Activated T-helper 1 cell treated with anti-CD3 and anti-CD28 coated beads, Interleukin-12 subunit alpha, Interleukin-12 subunit beta, Interleukin-2, Interleukin-4 antibody, amounts not matched to agents 30 ng/mL and 10 ng/mL and 1 ng/mL, durations not matched to agents 14 hours and 24 hours and 36 hours (primary cell): ENCODE measurements around the gene TMEM43. TPM values are rescaled to one million over a fixed set of nuclear protein-coding genes. Genes with fewer than 3 reads are reported as not detected.

Experiments used
- DNase-seq: peaks from one replicate; pipeline ENCODE4 v3.0.0; 2021; ENCODE audit warnings: low spot score
- H3K27ac Mint-ChIP-seq: one replicate; pipeline ENCODE4 v1.8.0; 2021; ENCODE audit warnings: mild to moderate bottlenecking, mixed read lengths
- H3K27me3 Mint-ChIP-seq: one replicate; pipeline ENCODE4 v1.8.0; 2022; ENCODE audit warnings: mild to moderate bottlenecking, moderate library complexity, mixed read lengths; ENCODE audit not compliant: insufficient read depth
- H3K36me3 Mint-ChIP-seq: one replicate; pipeline ENCODE4 v1.8.0; 2021; ENCODE audit warnings: low read depth, mixed read lengths
- H3K4me1 Mint-ChIP-seq: one replicate; pipeline ENCODE4 v1.8.0; 2021; ENCODE audit warnings: low read depth, mixed read lengths
- H3K4me3 Mint-ChIP-seq: one replicate; pipeline ENCODE4 v1.8.0; 2021; ENCODE audit warnings: mild to moderate bottlenecking, moderate library complexity, mixed read lengths
- H3K9me3 Mint-ChIP-seq: one replicate; pipeline ENCODE4 v1.8.0; 2021; ENCODE audit warnings: mixed read lengths
- intact Hi-C: fragments of 100-400 bp; cut with micrococcal nuclease; formaldehyde crosslinking; loops from one replicate; pipeline ENCODE4 v1.15.1; 2024
- total RNA-seq: library from RNA; stranded (reverse); gene quantifications from 2 replicates; pipeline ENCODE4 v1.2.3, GENCODE V29; 2022

Gene TMEM43
- total RNA-seq, 1 donor from 2014 or later: 40.4 TPM

DNA sequence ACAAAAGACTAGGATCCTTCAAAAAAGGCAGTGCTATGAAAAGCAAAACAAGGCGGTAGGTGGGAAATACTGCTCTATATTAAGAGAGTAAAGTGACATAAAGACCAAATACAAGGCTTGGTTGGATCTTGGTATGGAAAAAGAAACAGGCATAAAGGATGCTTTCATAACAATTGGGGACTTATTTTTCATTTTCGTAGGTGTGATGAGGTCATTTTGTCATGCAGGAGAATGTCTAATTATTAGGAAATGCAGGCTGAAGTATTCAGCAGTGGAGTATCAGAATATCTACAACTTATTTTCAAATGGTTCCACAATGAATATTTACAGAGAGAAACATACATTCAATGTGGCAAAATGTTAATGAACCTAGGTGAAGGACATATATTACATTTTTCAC, 44.6 kb downstream of the TMEM43 start:
- H3K27me3 Mint-ChIP-seq: no peaks in the 10 kb centered on the region
- DNase-seq: no peak
- H3K4me1 Mint-ChIP-seq: peaks cover 22% of the 10 kb centered on the region
- H3K9me3 Mint-ChIP-seq: no peaks in the 10 kb centered on the region
- intact Hi-C loops: no loop called here
- H3K36me3 Mint-ChIP-seq: peaks cover 71% of the 10 kb centered on the region
- H3K4me3 Mint-ChIP-seq: no peak overlapping the region
- H3K27ac Mint-ChIP-seq: no peak overlapping the region

DNA sequence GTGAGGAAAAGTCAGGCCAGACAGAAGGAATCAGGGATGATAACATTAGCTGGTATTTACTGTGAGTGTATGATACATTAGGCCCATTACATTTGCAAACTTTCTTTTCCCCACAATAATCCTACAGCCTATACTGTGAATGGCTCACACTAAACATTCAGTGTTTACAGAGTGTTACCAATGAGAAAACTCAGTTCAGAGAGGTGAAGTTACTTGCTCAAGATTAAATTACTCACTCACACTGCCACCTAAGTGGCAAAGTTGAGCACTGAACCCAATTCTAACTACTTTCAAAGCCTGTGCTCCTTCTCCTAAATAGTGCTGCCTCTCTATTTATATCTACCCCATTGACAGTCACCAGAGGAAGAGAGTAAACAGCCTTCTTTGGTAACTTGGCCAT, 45.0 kb downstream of the TMEM43 start:
- intact Hi-C loops: loop anchor here (10.0 kb wide), 1 partner anchor 745 kb away; the partner anchor contains the start of gene NUP210
- no peak overlapping the region for H3K27ac Mint-ChIP-seq

DNA sequence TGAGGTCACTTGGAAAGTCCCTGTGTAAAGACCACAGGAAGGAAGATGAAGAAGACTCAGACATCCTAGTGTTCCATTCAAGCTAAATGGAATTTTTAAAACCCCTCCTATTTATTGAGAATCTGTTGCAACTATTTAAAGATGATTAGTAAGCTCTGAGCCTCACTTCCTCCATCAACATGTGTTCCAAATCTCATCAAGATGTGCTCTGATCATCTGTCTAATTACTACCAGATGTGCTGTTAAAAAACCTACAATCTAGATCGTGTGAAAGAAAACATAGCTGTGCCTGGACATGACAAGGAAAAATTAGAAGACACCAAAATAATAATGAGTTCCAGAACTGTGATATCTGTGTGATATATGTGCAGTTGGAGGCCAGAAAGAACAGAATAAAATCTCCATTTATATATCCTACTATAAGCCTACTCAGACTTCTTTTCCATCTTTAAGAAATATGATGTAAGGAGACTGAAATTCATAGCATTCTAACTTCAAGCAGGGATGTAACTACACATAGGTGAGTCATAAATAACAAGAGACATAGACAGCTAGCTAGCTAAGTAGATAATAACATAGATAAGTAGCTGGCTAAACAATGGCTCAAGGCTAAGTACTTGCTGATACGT, 45.8 kb downstream of the TMEM43 start:
- no peak for DNase-seq
- intact Hi-C loops: loop anchor here (10.0 kb wide), 1 partner anchor 746 kb away; the partner anchor contains the start of gene NUP210
- H3K27ac Mint-ChIP-seq: peak overlapping the region; percentile 47

More for the DNA sequence above, 45.0 kb downstream of the TMEM43 start:
- DNase-seq: no peak
- Mint-ChIP-seq H3K9me3 (no peaks in the 10 kb centered on the region), H3K27me3 (no peaks in the 10 kb centered on the region), H3K4me3 (no peak overlapping the region), H3K4me1 (peaks cover 24% of the 10 kb centered on the region), H3K36me3 (peaks cover 66% of the 10 kb centered on the region)

DNA sequence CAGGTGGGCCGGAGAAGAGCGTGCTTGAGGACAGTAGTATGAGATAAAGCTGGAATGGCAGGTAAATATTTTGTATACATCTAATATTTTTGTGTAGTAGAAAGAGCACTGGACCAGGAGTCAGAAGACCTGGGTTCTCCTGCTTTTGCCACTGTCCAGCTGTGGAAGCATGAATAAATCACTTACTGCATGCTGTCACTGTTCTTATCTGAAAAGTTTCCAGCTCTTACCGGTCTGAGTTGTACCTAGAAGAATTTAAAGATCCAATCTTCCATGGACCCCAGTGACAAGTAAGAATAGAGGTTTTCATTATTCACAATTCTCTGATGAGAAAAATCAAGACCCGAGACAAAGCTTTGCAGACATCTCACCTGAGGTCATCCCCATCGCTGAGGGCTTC, 47.6 kb downstream of the TMEM43 start:
- Mint-ChIP-seq H3K4me3 (no peak overlapping the region), H3K36me3 (peaks cover 52% of the 10 kb centered on the region), H3K27me3 (no peaks in the 10 kb centered on the region), H3K27ac (no peak overlapping the region), H3K4me1 (peaks cover 47% of the 10 kb centered on the region), H3K9me3 (no peaks in the 10 kb centered on the region)
- intact Hi-C loops: loop anchor here (10.0 kb wide), 1 partner anchor 748 kb away; the partner anchor contains the start of gene NUP210
- no peak for DNase-seq

More for the DNA sequence above, 45.8 kb downstream of the TMEM43 start:
- Mint-ChIP-seq H3K4me1 (peaks cover 32% of the 10 kb centered on the region), H3K27me3 (no peaks in the 10 kb centered on the region), H3K4me3 (no peak overlapping the region), H3K36me3 (peaks cover 66% of the 10 kb centered on the region), H3K9me3 (no peaks in the 10 kb centered on the region)

DNA sequence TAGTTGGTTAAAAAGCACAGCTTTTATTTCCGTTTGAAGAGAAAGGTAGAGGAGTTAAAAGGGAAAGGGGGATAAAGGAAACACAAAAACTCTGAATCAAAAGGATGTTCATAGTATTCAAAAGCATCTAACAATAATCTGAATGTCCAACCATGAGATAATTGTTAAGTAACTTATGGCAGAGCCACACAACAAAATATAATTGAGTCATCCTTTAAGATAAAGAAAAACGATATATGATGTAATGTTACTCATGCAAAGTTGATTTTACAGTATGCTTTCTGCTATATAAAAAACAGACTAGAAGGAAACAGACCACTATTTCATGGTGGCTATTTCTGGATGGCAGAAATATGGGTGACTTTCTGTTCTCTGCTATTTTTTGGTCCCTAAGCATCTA, 49.6 kb downstream of the TMEM43 start:
- intact Hi-C loops: loop anchor here (10.0 kb wide), 1 partner anchor 750 kb away; the partner anchor contains the start of gene NUP210
- no peak overlapping the region for H3K4me3 Mint-ChIP-seq
- H3K9me3 Mint-ChIP-seq: no peaks in the 10 kb centered on the region
- H3K27ac Mint-ChIP-seq: no peak overlapping the region
- no peaks in the 10 kb centered on the region for H3K27me3 Mint-ChIP-seq
- peaks cover 37% of the 10 kb centered on the region for H3K36me3 Mint-ChIP-seq
- no peak for DNase-seq
- H3K4me1 Mint-ChIP-seq: peaks cover 56% of the 10 kb centered on the region

DNA sequence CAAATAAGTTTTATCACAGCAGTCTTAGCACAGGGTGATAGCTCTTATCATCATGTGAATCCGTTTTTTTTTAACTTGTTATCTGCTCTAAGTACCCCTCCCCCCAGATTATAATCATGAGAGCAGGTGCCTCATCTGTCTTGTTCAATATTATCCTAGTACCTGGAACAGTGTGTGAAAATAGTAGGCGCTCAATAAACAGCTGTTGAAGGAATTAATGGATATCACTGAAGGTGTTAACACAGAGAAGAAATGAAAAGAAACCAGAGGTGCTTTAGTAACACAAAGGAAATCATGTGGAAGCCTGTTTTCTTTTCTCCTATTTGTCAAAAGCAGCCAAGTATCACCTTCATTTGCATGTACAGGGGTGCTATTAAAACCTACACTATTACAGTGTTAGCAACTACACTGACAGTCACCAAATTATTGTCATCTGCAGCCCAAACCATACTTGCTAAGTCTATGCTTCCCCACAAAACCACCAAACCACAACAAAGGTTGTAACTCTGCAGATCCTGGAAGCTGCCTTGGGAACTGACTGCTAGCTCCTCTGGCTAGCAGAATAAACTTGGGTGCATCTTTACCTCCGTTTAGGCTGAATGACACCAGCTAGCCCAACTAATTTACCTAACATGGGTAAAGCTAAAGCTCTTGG, 50.7 kb downstream of the TMEM43 start:
- H3K4me1 Mint-ChIP-seq: peaks cover 55% of the 10 kb centered on the region
- DNase-seq: peak; percentile 76
- H3K27ac Mint-ChIP-seq: peak overlapping the region; percentile 40
- H3K9me3 Mint-ChIP-seq: no peaks in the 10 kb centered on the region
- no peaks in the 10 kb centered on the region for H3K27me3 Mint-ChIP-seq
- intact Hi-C loops: loop anchor here (5.0 to 10.0 kb wide), 3 partner anchors 751 to 1618 kb away; partner anchors contain the start of genes BTD, HACL1, MKRN2 and NUP210
- H3K36me3 Mint-ChIP-seq: peaks cover 28% of the 10 kb centered on the region
- peak overlapping the region; percentile 15 for H3K4me3 Mint-ChIP-seq

DNA sequence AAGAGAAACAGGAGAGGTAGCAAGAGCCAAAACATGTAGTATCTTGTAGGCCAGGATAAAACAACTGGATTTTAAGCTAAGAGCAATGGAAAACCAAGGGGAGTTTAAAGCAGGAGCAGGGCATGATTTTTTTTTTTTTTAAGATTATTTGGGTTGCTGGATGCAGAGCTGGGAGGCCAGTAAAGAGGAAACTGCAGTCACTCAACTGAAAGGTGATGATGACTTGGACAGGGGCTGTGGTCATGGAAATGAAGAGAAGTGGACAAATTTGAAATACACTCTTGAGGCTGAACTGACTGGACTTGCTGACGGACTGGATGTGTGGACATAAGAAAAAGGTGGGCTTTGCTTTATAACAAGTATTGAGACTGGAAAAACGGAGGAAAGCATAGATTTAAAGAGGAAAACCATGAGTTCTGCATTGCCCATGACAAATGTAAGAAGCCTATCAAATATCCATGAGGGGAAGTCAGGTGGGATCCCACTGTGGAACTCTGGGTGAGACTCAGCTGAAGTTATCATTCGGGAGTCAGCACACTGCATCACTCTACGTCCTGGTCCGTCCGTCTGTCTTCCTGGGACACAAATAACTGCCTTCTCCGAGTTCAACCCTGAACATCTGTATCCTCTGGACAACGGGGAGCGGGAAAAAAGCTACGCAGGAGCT, 52.9 kb downstream of the TMEM43 start:
- H3K27ac Mint-ChIP-seq: peak overlapping the region; percentile 99
- peaks cover 63% of the 10 kb centered on the region for H3K4me1 Mint-ChIP-seq
- H3K4me3 Mint-ChIP-seq: peak overlapping the region; percentile 94
- no peaks in the 10 kb centered on the region for H3K9me3 Mint-ChIP-seq
- intact Hi-C loops: loop anchor here (1.0 to 10.0 kb wide), 16 partner anchors 33 to 1620 kb away; partner anchors contain the start of genes BTD, CAPN7, CCDC174 and CHCHD4
- H3K27me3 Mint-ChIP-seq: no peaks in the 10 kb centered on the region
- H3K36me3 Mint-ChIP-seq: peaks cover 20% of the 10 kb centered on the region
- no peak for DNase-seq

DNA sequence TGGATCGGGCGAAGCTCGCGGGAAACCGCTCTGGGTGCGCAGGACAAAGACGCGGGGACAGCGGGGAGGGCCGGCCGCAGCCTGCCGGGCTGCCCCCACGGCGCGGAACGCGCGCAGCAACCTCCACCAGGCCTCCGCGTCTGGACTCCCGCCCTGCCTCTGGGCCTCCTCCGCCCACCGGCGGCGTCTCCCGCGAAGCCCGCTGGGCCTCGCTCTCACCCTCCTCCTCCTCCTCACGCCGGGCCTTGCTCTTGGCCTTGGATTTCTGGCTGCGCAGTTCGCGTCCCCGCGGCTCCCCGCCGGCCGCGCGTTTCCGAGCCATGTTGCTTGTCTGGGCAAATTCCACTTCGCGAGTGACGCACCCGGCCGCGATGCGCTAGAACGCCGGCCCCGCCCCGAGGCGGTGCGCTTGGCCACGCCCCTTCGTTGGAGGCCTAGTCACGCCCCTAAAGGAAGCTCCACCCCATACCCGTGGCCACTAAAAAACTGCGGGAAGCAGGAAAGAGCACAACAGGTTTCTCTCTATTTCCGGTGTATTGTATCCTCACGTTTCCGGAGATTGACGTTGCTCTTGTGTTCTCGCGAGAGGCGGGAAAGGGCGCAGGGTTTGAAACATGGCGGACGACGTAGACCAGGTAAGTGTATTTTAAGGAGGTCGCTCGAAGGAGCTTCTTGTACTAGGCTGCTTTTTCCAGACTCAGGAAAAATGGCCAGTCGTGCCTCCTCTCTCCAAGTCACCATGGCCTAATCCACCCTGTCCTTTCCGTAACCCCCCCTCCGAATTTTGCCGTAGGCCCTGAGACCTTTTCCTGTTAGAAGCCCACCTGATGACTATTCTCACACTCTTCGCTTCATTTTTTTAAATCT, 53.6 kb downstream of the TMEM43 start, which contains the start of the genes LSM3 and XPC:
LSM3 (plus strand) TSS at position 571 of the 867 bp plus-strand sequence; CDS start at position 615, 44 bp downstream.
XPC (minus strand) TSS at position 355 of the 867 bp plus-strand sequence; CDS start at position 322, 33 bp downstream.
- Mint-ChIP-seq H3K27ac (peak within 1 kb of the TSS; percentile 99), H3K27me3 (no peaks in the 10 kb centered on the region), H3K36me3 (peaks cover 20% of the 10 kb centered on the region), H3K4me1 (peaks cover 64% of the 10 kb centered on the region), H3K9me3 (no peaks in the 10 kb centered on the region), H3K4me3 (peak within 1 kb of the TSS; percentile 94)
- peak; percentile 98 for DNase-seq
- intact Hi-C loops: loop anchor here (1.0 to 10.0 kb wide), 16 partner anchors 34 to 1621 kb away; partner anchors contain the start of genes BTD, CAPN7, CCDC174 and CHCHD4

DNA sequence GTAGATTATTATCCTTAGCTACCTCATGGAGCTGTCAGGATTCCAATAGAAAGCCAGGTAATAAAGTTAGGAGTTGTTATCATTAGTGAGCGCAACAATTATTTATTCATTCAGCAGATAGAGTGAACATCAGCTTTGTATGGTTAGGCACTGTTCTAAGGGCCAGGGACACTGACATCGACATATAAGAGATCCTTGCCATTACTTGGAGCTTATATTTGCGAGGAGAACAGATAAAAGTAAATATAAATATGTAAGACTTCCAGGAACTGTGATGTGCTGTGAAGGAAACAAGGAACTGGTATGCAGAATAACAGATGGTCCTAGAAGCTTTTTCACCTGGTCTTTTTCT, 54.2 kb downstream of the TMEM43 start:
- Mint-ChIP-seq H3K27me3 (no peaks in the 10 kb centered on the region), H3K9me3 (no peaks in the 10 kb centered on the region), H3K36me3 (peaks cover 25% of the 10 kb centered on the region), H3K27ac (peak overlapping the region; percentile 99), H3K4me1 (peaks cover 71% of the 10 kb centered on the region), H3K4me3 (peak overlapping the region; percentile 94)
- intact Hi-C loops: loop anchor here (2.0 to 10.0 kb wide), 6 partner anchors 96 to 1622 kb away; partner anchors contain the start of genes BTD, CAPN7, HACL1 and MKRN2
- DNase-seq: no peak

DNA sequence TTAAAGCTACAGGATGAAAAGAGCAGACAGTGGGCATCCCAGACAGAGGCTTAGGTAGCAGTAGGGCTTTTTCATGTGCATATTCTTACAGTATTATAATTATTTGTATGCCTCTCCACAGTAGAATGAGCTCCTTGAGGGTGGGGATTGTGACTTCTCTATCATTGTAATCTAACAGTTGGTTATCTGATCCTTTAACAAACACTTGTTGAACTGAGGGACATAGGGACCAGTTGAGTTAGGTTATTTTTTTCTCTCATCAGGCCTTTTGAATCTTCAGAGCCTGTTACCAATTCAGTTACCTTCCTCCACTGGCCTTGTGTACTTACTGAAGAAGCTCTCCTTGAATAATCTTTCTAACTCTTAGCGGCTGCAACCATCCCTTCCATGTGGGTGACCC, 54.9 kb downstream of the TMEM43 start:
- H3K36me3 Mint-ChIP-seq: peaks cover 26% of the 10 kb centered on the region
- peak overlapping the region; percentile 94 for H3K4me3 Mint-ChIP-seq
- peak overlapping the region; percentile 99 for H3K27ac Mint-ChIP-seq
- no peaks in the 10 kb centered on the region for H3K9me3 Mint-ChIP-seq
- peaks cover 70% of the 10 kb centered on the region for H3K4me1 Mint-ChIP-seq
- intact Hi-C loops: loop anchor here (2.0 to 10.0 kb wide), 6 partner anchors 97 to 1622 kb away; partner anchors contain the start of genes BTD, CAPN7, HACL1 and MKRN2
- H3K27me3 Mint-ChIP-seq: no peaks in the 10 kb centered on the region
- no peak for DNase-seq

DNA sequence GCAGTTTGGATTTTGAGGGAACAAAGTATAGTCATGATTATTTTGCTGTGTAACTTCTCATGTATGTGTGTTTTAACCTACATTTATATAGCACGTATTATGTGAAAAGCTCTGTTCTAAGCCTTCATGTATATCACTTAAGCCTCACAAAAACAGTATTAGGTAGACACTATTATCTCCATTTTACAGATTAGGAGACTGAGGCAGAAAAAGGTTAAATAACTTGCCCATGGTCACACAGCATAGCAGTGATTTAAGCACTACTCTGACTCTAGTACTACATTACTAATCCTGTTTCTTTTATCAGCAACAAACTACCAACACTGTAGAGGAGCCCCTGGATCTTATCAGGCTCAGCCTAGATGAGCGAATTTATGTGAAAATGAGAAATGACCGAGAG, 56.4 kb downstream of the TMEM43 start:
- DNase-seq: no peak
- H3K4me3 Mint-ChIP-seq: no peak overlapping the region
- H3K27me3 Mint-ChIP-seq: no peaks in the 10 kb centered on the region
- intact Hi-C loops: no loop called here
- H3K36me3 Mint-ChIP-seq: peaks cover 27% of the 10 kb centered on the region
- no peak overlapping the region for H3K27ac Mint-ChIP-seq
- no peaks in the 10 kb centered on the region for H3K9me3 Mint-ChIP-seq
- peaks cover 55% of the 10 kb centered on the region for H3K4me1 Mint-ChIP-seq
